Measurements from ENCODE around the gene MANEAL. TPM values are rescaled to one million over a fixed set of nuclear protein-coding genes. Genes with fewer than 3 reads are reported as not detected.

Gene MANEAL
- total RNA-seq, 3 donors from 2014 or later: 0.64 to 3.7 (median 2.9) TPM

GRCh38 chr1:37844536-37844935 is 50.9 kb downstream of the MANEAL start:
- Histone ChIP-seq H3K9me3 (no peaks in the 10 kb centered on the region), H3K4me1 (no peaks in the 10 kb centered on the region), H3K4me3 (no peak overlapping the region), H3K36me3 (no peaks in the 10 kb centered on the region), H3K27me3 (no peaks in the 10 kb centered on the region), H3K27ac (no peak overlapping the region)
- intact Hi-C loops (cut with DNase I; ENCODE audit: low total_unique reads): loop anchor here (10.0 kb wide), 1 partner anchor 1370 kb away; no protein-coding TSS in a partner anchor
- DNase-seq (ENCODE audit: low spot score in 2 of 2): no peak
- TF ChIP-seq POLR2AphosphoS5 (IDR thresholded peaks at IDR 0.05) (no peak), POLR2A (IDR thresholded peaks at IDR 0.05) (no peak)
- TF ChIP-seq, protein P1, sequence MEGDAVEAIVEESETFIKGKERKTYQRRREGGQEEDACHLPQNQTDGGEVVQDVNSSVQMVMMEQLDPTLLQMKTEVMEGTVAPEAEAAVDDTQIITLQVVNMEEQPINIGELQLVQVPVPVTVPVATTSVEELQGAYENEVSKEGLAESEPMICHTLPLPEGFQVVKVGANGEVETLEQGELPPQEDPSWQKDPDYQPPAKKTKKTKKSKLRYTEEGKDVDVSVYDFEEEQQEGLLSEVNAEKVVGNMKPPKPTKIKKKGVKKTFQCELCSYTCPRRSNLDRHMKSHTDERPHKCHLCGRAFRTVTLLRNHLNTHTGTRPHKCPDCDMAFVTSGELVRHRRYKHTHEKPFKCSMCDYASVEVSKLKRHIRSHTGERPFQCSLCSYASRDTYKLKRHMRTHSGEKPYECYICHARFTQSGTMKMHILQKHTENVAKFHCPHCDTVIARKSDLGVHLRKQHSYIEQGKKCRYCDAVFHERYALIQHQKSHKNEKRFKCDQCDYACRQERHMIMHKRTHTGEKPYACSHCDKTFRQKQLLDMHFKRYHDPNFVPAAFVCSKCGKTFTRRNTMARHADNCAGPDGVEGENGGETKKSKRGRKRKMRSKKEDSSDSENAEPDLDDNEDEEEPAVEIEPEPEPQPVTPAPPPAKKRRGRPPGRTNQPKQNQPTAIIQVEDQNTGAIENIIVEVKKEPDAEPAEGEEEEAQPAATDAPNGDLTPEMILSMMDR (IDR thresholded peaks at IDR 0.05): no peak

- Histone ChIP-seq H3K27me3 (no peaks in the 10 kb centered on the region), H3K36me3 (no peaks in the 10 kb centered on the region), H3K27ac (no peak overlapping the region), H3K9me3 (no peaks in the 10 kb centered on the region), H3K4me3 (no peak overlapping the region), H3K4me1 (no peaks in the 10 kb centered on the region)
- no peak for DNase-seq (ENCODE audit: low spot score in 2 of 2)
- TF ChIP-seq POLR2AphosphoS5 (IDR thresholded peaks at IDR 0.05) (no peak), POLR2A (IDR thresholded peaks at IDR 0.05) (no peak)
- TF ChIP-seq, protein P1 (IDR thresholded peaks at IDR 0.05): no peak
- intact Hi-C loops (cut with DNase I; ENCODE audit: low total_unique reads): loop anchor here (5.0 to 10.0 kb wide), 2 partner anchors 283 to 1370 kb away; no protein-coding TSS in a partner anchor
Observed at GRCh38 chr1:37845049-37845646, 51.5 kb downstream of the MANEAL start.

- H3K27me3 ChIP-seq: no peaks in the 10 kb centered on the region
- intact Hi-C loops (cut with DNase I; ENCODE audit: low total_unique reads): loop anchor here (5.0 to 10.0 kb wide), 2 partner anchors 283 to 1369 kb away; no protein-coding TSS in a partner anchor
- H3K4me3 ChIP-seq: no peak overlapping the region
- no peak for TF ChIP-seq POLR2AphosphoS5 (IDR thresholded peaks at IDR 0.05)
- no peak for TF ChIP-seq POLR2A (IDR thresholded peaks at IDR 0.05)
- TF ChIP-seq, protein P1 (IDR thresholded peaks at IDR 0.05): no peak
- H3K9me3 ChIP-seq: no peaks in the 10 kb centered on the region
- no peak for DNase-seq (ENCODE audit: low spot score in 2 of 2)
- no peaks in the 10 kb centered on the region for H3K36me3 ChIP-seq
- no peaks in the 10 kb centered on the region for H3K4me1 ChIP-seq
- no peak overlapping the region for H3K27ac ChIP-seq
Observed at GRCh38 chr1:37845786-37846185, 52.1 kb downstream of the MANEAL start.

DNA sequence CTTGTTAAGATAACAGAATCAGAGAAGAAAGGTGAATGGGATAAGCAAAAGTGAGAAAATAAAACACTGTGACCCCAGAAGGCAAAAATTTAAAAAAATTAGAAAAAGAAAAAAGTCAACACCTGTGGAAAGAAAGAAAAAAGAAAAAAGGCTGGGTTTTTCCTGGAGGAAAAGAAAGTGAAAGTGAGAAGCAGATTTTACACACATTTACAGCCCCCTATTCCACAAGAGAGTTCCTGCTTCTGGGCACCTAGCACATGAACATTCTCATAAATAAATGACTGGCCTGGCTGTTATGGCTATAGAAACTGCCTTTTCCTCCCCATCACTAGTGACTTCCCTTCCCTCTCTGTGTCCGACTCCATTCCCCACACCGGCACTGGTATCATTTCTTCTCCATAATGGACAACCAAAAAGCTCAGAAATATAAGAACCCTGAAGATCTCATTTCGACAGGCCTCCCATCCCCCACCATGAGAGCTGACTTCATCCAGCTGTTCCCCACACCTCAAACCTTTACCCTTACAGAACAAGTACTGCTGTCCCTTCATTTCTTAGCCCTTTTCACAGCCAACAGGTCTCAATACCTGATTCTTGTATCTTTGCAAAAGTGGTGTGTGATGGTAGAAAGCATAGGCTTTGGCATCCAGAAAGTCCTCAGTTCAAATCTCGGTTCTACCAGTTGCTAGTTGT is 53.1 kb downstream of the MANEAL start:
- Histone ChIP-seq H3K27me3 (no peaks in the 10 kb centered on the region), H3K9me3 (no peaks in the 10 kb centered on the region), H3K36me3 (no peaks in the 10 kb centered on the region), H3K4me3 (no peak overlapping the region), H3K4me1 (no peaks in the 10 kb centered on the region), H3K27ac (no peak overlapping the region)
- intact Hi-C loops (cut with DNase I; ENCODE audit: low total_unique reads): loop anchor here (5.0 to 10.0 kb wide), 2 partner anchors 284 to 1368 kb away; no protein-coding TSS in a partner anchor
- no peak for DNase-seq (ENCODE audit: low spot score in 2 of 2)
- TF ChIP-seq, protein P1 (IDR thresholded peaks at IDR 0.05): no peak
- TF ChIP-seq POLR2AphosphoS5 (IDR thresholded peaks at IDR 0.05) (no peak), POLR2A (IDR thresholded peaks at IDR 0.05) (no peak)

GRCh38 chr1:37849480-37849879 is 55.8 kb downstream of the MANEAL start:
- TF ChIP-seq, protein P1 (IDR thresholded peaks at IDR 0.05): no peak
- no peak for TF ChIP-seq POLR2A (IDR thresholded peaks at IDR 0.05)
- no peak for TF ChIP-seq POLR2AphosphoS5 (IDR thresholded peaks at IDR 0.05)
- no peak for DNase-seq (ENCODE audit: low spot score in 2 of 2)
- Histone ChIP-seq H3K9me3 (no peaks in the 10 kb centered on the region), H3K4me1 (no peaks in the 10 kb centered on the region), H3K4me3 (no peak overlapping the region), H3K27ac (no peak overlapping the region), H3K27me3 (no peaks in the 10 kb centered on the region), H3K36me3 (no peaks in the 10 kb centered on the region)
- intact Hi-C loops (cut with DNase I; ENCODE audit: low total_unique reads): loop anchor here (5.0 to 10.0 kb wide), 2 partner anchors 287 to 1365 kb away; no protein-coding TSS in a partner anchor

Measured in breast epithelium (tissue), 4 donors.